RCC 7860 (cell line): ENCODE measurements around the gene CCNK.

Experiments
- DNase-seq: peaks from one replicate; pipeline ENCODE4 v3.0.0-alpha.2; 2015; ENCODE audit warnings: low spot score
- FAIRE-seq: peaks from 2 replicates; lab custom pipeline; 2012; peaks lifted over from hg19 to GRCh38; lab: Jason Lieb, UNC

CCNK gene

GRCh38 chr14:99518441-99519346 is 37.5 kb downstream of the CCNK start:
- FAIRE-seq, result no peak

GRCh38 chr14:99519347-99519881 is 38.2 kb downstream of the CCNK start:
- FAIRE-seq, result no peak
- no peak for DNase-seq

More at GRCh38 chr14:99518441-99519346, 37.5 kb downstream of the CCNK start:
- DNase-seq, result peak; percentile 42

GRCh38 chr14:99519931-99520421 is 38.8 kb downstream of the CCNK start:
- DNase-seq (no peak), FAIRE-seq (no peak)

GRCh38 chr14:99520571-99521081 is 39.4 kb downstream of the CCNK start:
- FAIRE-seq (no peak), DNase-seq (no peak)

- FAIRE-seq (no peak), DNase-seq (no peak)
These were observed 40.2 kb downstream of the CCNK start for GRCh38 chr14:99521176-99522024.

GRCh38 chr14:99522025-99522401 is 40.8 kb downstream of the CCNK start:
- no peak for FAIRE-seq
- no peak for DNase-seq

GRCh38 chr14:99522457-99522891 is 41.3 kb downstream of the CCNK start:
- FAIRE-seq (no peak), DNase-seq (peak; percentile 16)

GRCh38 chr14:99522934-99523703 is 41.9 kb downstream of the CCNK start:
- FAIRE-seq, result no peak
- no peak for DNase-seq

- no peak for FAIRE-seq
- no peak for DNase-seq
These were observed 42.5 kb downstream of the CCNK start for GRCh38 chr14:99523704-99524055.

- FAIRE-seq (no peak), DNase-seq (no peak)
These were observed 43.0 kb downstream of the CCNK start for GRCh38 chr14:99524091-99524661.

- FAIRE-seq (no peak), DNase-seq (peak; percentile 5)
These were observed 43.8 kb downstream of the CCNK start for GRCh38 chr14:99524804-99525698.

GRCh38 chr14:99525699-99526080 is 44.5 kb downstream of the CCNK start:
- FAIRE-seq, result no peak
- no peak for DNase-seq

GRCh38 chr14:99527026-99527425 is 45.8 kb downstream of the CCNK start:
- no peak for DNase-seq
- FAIRE-seq, result no peak

- FAIRE-seq (no peak), DNase-seq (no peak)
These were observed 46.3 kb downstream of the CCNK start for GRCh38 chr14:99527427-99528076.

GRCh38 chr14:99529899-99530298 is 48.7 kb downstream of the CCNK start:
- DNase-seq (peak; percentile 23), FAIRE-seq (no peak)

GRCh38 chr14:99530407-99531155 is 49.4 kb downstream of the CCNK start:
- FAIRE-seq, result no peak
- no peak for DNase-seq

- FAIRE-seq (no peak), DNase-seq (no peak)
These were observed 50.3 kb downstream of the CCNK start for GRCh38 chr14:99531251-99532096.
